ENCODE data around the gene CENPT.
A peak's percentile ranks its signal among the peaks of the same experiment; 100 is the strongest.

The CENPT gene

GRCh38 chr16:67878846-67879245 lies 31.4 kb upstream of the CENPT start:
- H3K4me3 ChIP-seq (ENCODE audit: control insufficient read depth, low read depth, low read length), result no peak overlapping the region
- DNase-seq (ENCODE audit: low read depth), result no peak
- TF ChIP-seq CTCF (IDR thresholded peaks at IDR 0.05; ENCODE audit: control insufficient read depth, insufficient read depth, low read depth, low read length, missing control alignments), result no peak

GRCh38 chr16:67878232-67878631 lies 30.7 kb upstream of the CENPT start:
- no peak for TF ChIP-seq CTCF (IDR thresholded peaks at IDR 0.05; ENCODE audit: control insufficient read depth, insufficient read depth, low read depth, low read length, missing control alignments)
- DNase-seq (ENCODE audit: low read depth), result no peak
- H3K4me3 ChIP-seq (ENCODE audit: control insufficient read depth, low read depth, low read length), result no peak overlapping the region

GRCh38 chr16:67877064-67877463 lies 29.6 kb upstream of the CENPT start:
- no peak for DNase-seq (ENCODE audit: low read depth)
- H3K4me3 ChIP-seq (ENCODE audit: control insufficient read depth, low read depth, low read length), result no peak overlapping the region
- TF ChIP-seq CTCF (IDR thresholded peaks at IDR 0.05; ENCODE audit: control insufficient read depth, insufficient read depth, low read depth, low read length, missing control alignments), result no peak

- peak overlapping the region; percentile 84 for H3K4me3 ChIP-seq (ENCODE audit: control insufficient read depth, low read depth, low read length)
- TF ChIP-seq CTCF (IDR thresholded peaks at IDR 0.05; ENCODE audit: control insufficient read depth, insufficient read depth, low read depth, low read length, missing control alignments), result no peak
These were observed 26.9 kb upstream of the CENPT start for GRCh38 chr16:67874372-67874771.

GRCh38 chr16:67873435-67874370 lies 26.2 kb upstream of the CENPT start:
- TF ChIP-seq CTCF (IDR thresholded peaks at IDR 0.05; ENCODE audit: control insufficient read depth, insufficient read depth, low read depth, low read length, missing control alignments), result no peak
- DNase-seq (ENCODE audit: low read depth), result no peak
- H3K4me3 ChIP-seq (ENCODE audit: control insufficient read depth, low read depth, low read length), result peak overlapping the region; percentile 84

More at GRCh38 chr16:67874372-67874771, 26.9 kb upstream of the CENPT start:
- DNase-seq (ENCODE audit: low read depth), result no peak

GRCh38 chr16:67872631-67873434 lies 25.3 kb upstream of the CENPT start, which contains the start of gene EDC4:
Gene EDC4, plus strand, starts transcription at chr16:67873052. Its CDS starts 210 bp downstream, at chr16:67873262.
- no peak for DNase-seq (ENCODE audit: low read depth)
- no peak for TF ChIP-seq CTCF (IDR thresholded peaks at IDR 0.05; ENCODE audit: control insufficient read depth, insufficient read depth, low read depth, low read length, missing control alignments)
- peak within 1 kb of the TSS; percentile 84 for H3K4me3 ChIP-seq (ENCODE audit: control insufficient read depth, low read depth, low read length)

All from AG09309 (cell line).